Endodermal cell (in vitro differentiated cells): ENCODE measurements around the gene TAB3. TPM values are rescaled to one million over a fixed set of nuclear protein-coding genes. Genes with fewer than 3 reads are reported as not detected.

ENCODE experiments used
- DNase-seq: peaks from one replicate; pipeline ENCODE4 v3.0.0-alpha.2; 2017
- H3K27ac ChIP-seq: 2 replicates; pipeline ENCODE4 v1.5.1; 2013; ENCODE audit warnings: mild to moderate bottlenecking, low read depth, low read length, moderate library complexity
- H3K27me3 ChIP-seq: 2 replicates; pipeline ENCODE4 v1.6.1; 2013; ENCODE audit warnings: mild to moderate bottlenecking, low read length, moderate library complexity; ENCODE audit not compliant: insufficient read depth, control insufficient read depth, poor library complexity, severe bottlenecking
- H3K36me3 ChIP-seq: 2 replicates; pipeline ENCODE4 v1.7.0; 2013; ENCODE audit warnings: mild to moderate bottlenecking, low read length, moderate library complexity; ENCODE audit not compliant: control insufficient read depth, insufficient read depth
- H3K4me1 ChIP-seq: one replicate; pipeline ENCODE4 v1.7.0; 2013; ENCODE audit warnings: low read length; ENCODE audit not compliant: control insufficient read depth, insufficient read depth
- H3K4me3 ChIP-seq: 2 replicates; pipeline ENCODE4 v1.5.1; 2013; ENCODE audit warnings: mild to moderate bottlenecking, low read length, moderate library complexity
- H3K9ac ChIP-seq: 2 replicates; pipeline ENCODE4 v1.6.1; 2013; ENCODE audit warnings: mild to moderate bottlenecking, low read length, moderate library complexity; ENCODE audit not compliant: poor library complexity, severe bottlenecking; ENCODE audit errors: extremely low read depth
- H3K9me3 ChIP-seq: 2 replicates; pipeline ENCODE4 v1.6.1; 2013; ENCODE audit warnings: mild to moderate bottlenecking, low read length, moderate library complexity; ENCODE audit not compliant: control insufficient read depth
- H3K27ac Mint-ChIP-seq: 2 replicates; pipeline ENCODE4 v1.8.0; 2020; ENCODE audit warnings: mixed read lengths
- H3K27me3 Mint-ChIP-seq: 2 replicates; pipeline ENCODE4 v1.8.0; 2021; ENCODE audit warnings: mild to moderate bottlenecking, mixed read lengths; ENCODE audit not compliant: insufficient read depth
- H3K36me3 Mint-ChIP-seq: 2 replicates; pipeline ENCODE4 v1.8.0; 2020; ENCODE audit warnings: low read depth, mixed read lengths
- H3K4me1 Mint-ChIP-seq: 2 replicates; pipeline ENCODE4 v1.8.0; 2020; ENCODE audit warnings: mixed read lengths
- H3K4me3 Mint-ChIP-seq: 2 replicates; pipeline ENCODE4 v1.8.0; 2020; ENCODE audit warnings: mild to moderate bottlenecking, moderate library complexity, mixed read lengths
- H3K9me3 Mint-ChIP-seq: 2 replicates; pipeline ENCODE4 v1.8.0; 2020; ENCODE audit warnings: mild to moderate bottlenecking, mixed read lengths
- WGBS, 2 experiments: methylation state at CpG; one replicate each; pipeline versions ENCODE4 v1.1.5 to v1.1.7; 2013; ENCODE audit warnings: missing lambda C conversion rate in 2 of 2, mixed read lengths in 1 of 2; ENCODE audit not compliant: insufficient coverage in 1 of 2, insufficient read length in 1 of 2; 5-methylcytosine and 5-hydroxymethylcytosine counted together
- total RNA-seq, 2 donors: library from RNA; stranded (reverse); fragmentation: NEBNext Ultra II Directional in 1 of 2; extraction: Animal tissue kit (Norgen Biotek cat#: 25700) in 1 of 2; gene quantifications; 2 replicates in 1 of 2; 3 replicates in 1 of 2; pipeline ENCODE4 v1.2.1, GENCODE V29; 2021
- TF ChIP-seq, protein P1 (sequence below): fragments of 200-600 bp; sonication (generic); conservative IDR thresholded peaks from 2 replicates; pipeline ENCODE4 v1.5.0; 2021; ENCODE audit warnings: antibody characterized with exemption, mild to moderate bottlenecking

Gene TAB3
- total RNA-seq, 2 donors from 2014 or later = 19.8 to 23.2 TPM

- no peak for DNase-seq
- Histone ChIP-seq H3K36me3 (no peaks in the 10 kb centered on the region), H3K27me3 (no peaks in the 10 kb centered on the region), H3K4me1 (no peaks in the 10 kb centered on the region), H3K9ac (no peak overlapping the region), H3K4me3 (no peak overlapping the region), H3K27ac (no peak overlapping the region), H3K9me3 (no peaks in the 10 kb centered on the region)
- H3K9me3 Mint-ChIP-seq = peaks cover 5% of the 10 kb centered on the region
- H3K4me1 Mint-ChIP-seq = no peaks in the 10 kb centered on the region
- TF ChIP-seq, protein P1, sequence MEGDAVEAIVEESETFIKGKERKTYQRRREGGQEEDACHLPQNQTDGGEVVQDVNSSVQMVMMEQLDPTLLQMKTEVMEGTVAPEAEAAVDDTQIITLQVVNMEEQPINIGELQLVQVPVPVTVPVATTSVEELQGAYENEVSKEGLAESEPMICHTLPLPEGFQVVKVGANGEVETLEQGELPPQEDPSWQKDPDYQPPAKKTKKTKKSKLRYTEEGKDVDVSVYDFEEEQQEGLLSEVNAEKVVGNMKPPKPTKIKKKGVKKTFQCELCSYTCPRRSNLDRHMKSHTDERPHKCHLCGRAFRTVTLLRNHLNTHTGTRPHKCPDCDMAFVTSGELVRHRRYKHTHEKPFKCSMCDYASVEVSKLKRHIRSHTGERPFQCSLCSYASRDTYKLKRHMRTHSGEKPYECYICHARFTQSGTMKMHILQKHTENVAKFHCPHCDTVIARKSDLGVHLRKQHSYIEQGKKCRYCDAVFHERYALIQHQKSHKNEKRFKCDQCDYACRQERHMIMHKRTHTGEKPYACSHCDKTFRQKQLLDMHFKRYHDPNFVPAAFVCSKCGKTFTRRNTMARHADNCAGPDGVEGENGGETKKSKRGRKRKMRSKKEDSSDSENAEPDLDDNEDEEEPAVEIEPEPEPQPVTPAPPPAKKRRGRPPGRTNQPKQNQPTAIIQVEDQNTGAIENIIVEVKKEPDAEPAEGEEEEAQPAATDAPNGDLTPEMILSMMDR = no peak
- no peaks in the 10 kb centered on the region for H3K36me3 Mint-ChIP-seq
- no peak overlapping the region for H3K4me3 Mint-ChIP-seq
- WGBS, 2 experiments = no CpG with 5 or more reads among the region's 3 CpGs
- H3K27ac Mint-ChIP-seq = no peak overlapping the region
- no peaks in the 10 kb centered on the region for H3K27me3 Mint-ChIP-seq
Observed at GRCh38 chrX:30880058-30880457, 9.0 kb downstream of the TAB3 start.

- Mint-ChIP-seq H3K4me1 (peaks cover 3% of the 10 kb centered on the region), H3K9me3 (peaks cover 14% of the 10 kb centered on the region), H3K27me3 (no peaks in the 10 kb centered on the region), H3K36me3 (peaks cover 2% of the 10 kb centered on the region), H3K4me3 (no peak overlapping the region), H3K27ac (no peak overlapping the region)
- Histone ChIP-seq H3K4me3 (no peak overlapping the region), H3K9me3 (no peaks in the 10 kb centered on the region), H3K9ac (no peak overlapping the region), H3K27ac (no peak overlapping the region), H3K4me1 (no peaks in the 10 kb centered on the region), H3K36me3 (no peaks in the 10 kb centered on the region), H3K27me3 (no peaks in the 10 kb centered on the region)
- WGBS, 2 experiments = 93 to 95% methylated on average over 5 to 6 of the region's 6 CpGs
- TF ChIP-seq, protein P1 = no peak
- no peak for DNase-seq
Observed at GRCh38 chrX:30876367-30876766, 12.7 kb downstream of the TAB3 start.

DNA sequence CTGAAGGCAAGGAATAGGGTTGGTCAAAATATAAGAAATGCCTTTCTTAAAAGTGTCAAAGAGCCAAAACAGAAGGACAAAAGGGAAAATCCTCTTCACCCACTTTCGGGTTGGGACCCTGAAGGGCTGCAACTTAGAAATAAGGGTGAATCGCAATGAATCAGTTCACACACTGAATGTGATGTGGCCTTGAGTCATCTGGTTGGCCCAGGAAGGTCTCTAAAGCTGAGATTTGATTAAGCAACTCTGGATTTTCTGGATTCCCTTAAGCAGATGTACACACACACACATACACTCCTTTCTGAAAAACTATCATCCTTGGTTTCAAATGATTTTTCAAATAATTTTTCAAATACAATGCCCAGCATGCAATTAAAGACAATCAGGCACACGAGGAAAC, 13.1 kb downstream of the TAB3 start:
- DNase-seq = no peak
- Mint-ChIP-seq H3K36me3 (peaks cover 2% of the 10 kb centered on the region), H3K27ac (no peak overlapping the region), H3K27me3 (no peaks in the 10 kb centered on the region), H3K4me1 (peaks cover 3% of the 10 kb centered on the region), H3K4me3 (no peak overlapping the region), H3K9me3 (peaks cover 12% of the 10 kb centered on the region)
- H3K27me3 ChIP-seq = no peaks in the 10 kb centered on the region
- H3K4me3 ChIP-seq = no peak overlapping the region
- no peaks in the 10 kb centered on the region for H3K4me1 ChIP-seq
- H3K36me3 ChIP-seq = no peaks in the 10 kb centered on the region
- H3K9ac ChIP-seq = no peak overlapping the region
- H3K9me3 ChIP-seq = no peaks in the 10 kb centered on the region
- no peak overlapping the region for H3K27ac ChIP-seq
- TF ChIP-seq, protein P1 = no peak
- WGBS, 2 experiments = 96% methylated on average over 3 of the region's 3 CpGs; no CpG with 5 or more reads in 1 of the 2 experiments
